ENCODE data around the gene ST6GAL1.
"Not testable (repeated sequence)": the region's sequence is repeated elsewhere in the genome, so short reads cannot be mapped to it uniquely, and the experiment has no call there.

The ST6GAL1 gene

GRCh38 chr3:186997473-186997939 lies 67.2 kb downstream of the ST6GAL1 start:
- DNase-seq: no peak

GRCh38 chr3:186998937-186999368 lies 68.6 kb downstream of the ST6GAL1 start:
- peak; percentile 55 for DNase-seq

GRCh38 chr3:187000711-187001151 lies 70.4 kb downstream of the ST6GAL1 start:
- DNase-seq: no peak

- DNase-seq: no peak
Measured at GRCh38 chr3:187002915-187003314, 72.6 kb downstream of the ST6GAL1 start.

GRCh38 chr3:187005827-187006481 lies 75.6 kb downstream of the ST6GAL1 start:
- DNase-seq: no peak

DNA sequence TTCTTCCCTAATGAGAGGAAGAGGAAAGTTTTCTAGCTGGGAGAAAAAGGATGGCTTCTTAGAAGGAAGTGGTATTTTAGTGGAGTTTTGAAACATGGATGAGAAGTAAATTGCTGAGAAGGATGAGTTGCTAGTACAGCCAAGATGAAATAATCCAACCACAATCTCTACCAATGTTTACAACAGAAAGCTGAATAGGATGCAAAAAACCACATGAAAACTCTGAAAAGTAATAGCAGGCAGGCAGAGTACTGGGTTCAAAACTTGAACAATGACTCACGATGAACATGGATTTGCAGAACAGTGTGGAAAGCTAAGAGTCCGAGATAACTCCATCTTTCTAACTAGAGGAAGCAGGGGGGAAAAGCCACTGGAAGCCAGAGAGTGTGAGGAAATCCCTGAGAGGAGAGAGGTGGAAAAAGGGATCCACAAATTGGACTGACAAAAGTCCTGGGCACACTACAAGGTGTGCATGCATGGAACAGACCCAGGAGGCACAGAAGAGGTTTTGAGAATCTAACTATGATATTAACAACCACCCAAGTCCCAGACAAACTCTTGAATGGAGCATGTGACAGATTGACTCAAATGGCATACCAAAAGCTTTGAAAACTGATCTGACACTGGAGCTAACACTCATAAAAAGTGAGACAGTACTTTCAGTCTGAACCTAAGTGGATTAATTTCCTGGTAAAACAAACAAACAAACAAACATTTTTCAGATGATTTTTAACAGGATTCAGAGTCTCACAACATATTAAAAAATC lies 76.7 kb downstream of the ST6GAL1 start:
- DNase-seq: no peak

DNA sequence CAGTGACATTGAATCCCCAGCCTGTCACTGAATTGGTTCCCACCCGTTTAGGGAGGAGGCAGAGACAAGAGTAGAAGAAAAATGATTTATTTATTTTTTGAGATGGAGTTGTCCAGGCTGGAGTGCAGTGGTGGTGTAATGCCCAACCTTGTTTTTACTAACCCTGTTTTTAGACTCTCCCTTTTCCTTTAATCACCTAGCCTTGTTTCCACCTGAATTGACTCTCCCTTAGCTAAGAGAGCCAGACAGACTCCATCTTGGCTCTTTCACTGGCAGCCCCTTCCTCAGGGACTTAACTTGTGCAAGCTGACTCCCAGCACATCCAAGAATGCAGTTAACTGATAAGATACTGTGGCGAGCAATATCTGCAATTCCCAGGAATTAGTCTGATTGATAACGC lies 80.1 kb downstream of the ST6GAL1 start:
- DNase-seq: not testable (repeated sequence)

DNA sequence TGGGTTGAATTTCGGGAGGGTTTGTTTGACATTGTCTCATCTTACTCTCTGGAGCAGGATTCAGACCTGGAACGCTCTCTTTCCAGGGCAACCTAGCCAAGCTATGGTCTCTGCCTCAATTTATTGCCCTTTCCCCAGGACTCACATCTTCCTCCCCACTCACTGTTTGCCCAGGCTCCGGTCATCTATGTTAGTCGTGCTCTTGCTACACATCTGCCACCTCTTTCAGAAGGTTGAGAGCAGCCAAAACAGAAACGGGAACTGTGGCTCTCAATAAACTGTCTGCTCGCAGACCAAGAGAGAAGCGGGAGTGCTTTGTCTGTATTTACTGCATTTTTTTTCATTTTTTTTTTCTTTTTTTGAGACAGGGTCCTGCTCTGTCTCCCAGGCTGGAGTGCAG lies 81.6 kb downstream of the ST6GAL1 start:
- DNase-seq: peak; percentile 29

- peak; percentile 55 for DNase-seq
Measured at GRCh38 chr3:187012609-187013051, 82.3 kb downstream of the ST6GAL1 start.

DNA sequence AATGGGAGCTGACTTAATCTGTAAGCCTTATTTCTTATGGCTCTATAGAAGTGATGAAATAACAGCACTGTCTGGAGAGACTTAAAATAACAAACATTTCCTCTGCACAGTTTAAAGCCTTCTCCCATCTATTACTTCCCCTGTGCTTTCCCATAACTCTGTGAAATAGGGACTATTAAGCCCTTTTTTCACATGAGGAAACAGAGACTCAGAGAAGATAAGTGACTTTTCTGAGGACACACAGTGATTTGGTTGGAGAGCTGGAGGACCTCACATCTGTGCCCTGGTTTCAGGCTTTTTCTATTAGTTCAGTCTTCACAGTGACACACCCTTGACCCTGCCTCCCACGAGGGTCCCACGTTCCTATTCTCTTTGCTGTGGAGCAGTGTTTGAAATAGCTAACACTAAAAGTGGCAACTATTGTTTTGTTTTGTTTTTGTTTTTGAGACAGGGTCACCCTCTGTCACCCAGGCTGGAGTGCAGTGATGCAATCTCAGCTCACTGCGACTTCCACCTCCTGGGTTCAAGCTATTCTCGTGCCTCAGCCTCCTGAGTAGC lies 82.9 kb downstream of the ST6GAL1 start:
- no peak for DNase-seq

DNA sequence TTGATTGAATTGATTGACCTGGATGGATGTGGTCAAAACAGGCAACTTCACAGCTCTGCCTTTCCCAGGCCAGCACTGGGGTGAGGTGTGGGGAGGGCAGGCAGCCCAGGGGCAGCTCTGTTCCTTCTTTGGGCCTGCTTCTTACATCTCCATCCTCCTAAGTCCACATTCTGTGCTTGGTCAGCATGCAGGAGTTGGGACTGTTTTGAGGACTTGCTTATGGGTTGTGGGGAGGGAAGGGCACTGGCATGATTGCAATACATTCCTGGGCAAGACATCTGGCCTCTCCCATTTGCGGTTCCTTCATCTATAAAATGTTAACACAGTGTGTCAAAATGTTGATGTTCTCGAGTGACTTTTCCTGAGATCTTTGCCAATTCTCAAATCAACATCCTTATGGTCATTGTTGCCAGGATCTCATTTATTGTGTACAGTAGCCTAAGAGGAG lies 84.1 kb downstream of the ST6GAL1 start:
- no peak for DNase-seq

- peak; percentile 47 for DNase-seq
Measured at GRCh38 chr3:187015903-187016638, 85.7 kb downstream of the ST6GAL1 start.

- no peak for DNase-seq
Measured at GRCh38 chr3:187016639-187017345, 86.5 kb downstream of the ST6GAL1 start.

GRCh38 chr3:187017511-187018230 lies 87.3 kb downstream of the ST6GAL1 start:
- no peak for DNase-seq

GRCh38 chr3:187019542-187020072 lies 89.3 kb downstream of the ST6GAL1 start:
- no peak for DNase-seq

GRCh38 chr3:187020376-187020775 lies 90.0 kb downstream of the ST6GAL1 start:
- no peak for DNase-seq

GRCh38 chr3:187021748-187022402 lies 91.5 kb downstream of the ST6GAL1 start:
- DNase-seq: no peak

DNA sequence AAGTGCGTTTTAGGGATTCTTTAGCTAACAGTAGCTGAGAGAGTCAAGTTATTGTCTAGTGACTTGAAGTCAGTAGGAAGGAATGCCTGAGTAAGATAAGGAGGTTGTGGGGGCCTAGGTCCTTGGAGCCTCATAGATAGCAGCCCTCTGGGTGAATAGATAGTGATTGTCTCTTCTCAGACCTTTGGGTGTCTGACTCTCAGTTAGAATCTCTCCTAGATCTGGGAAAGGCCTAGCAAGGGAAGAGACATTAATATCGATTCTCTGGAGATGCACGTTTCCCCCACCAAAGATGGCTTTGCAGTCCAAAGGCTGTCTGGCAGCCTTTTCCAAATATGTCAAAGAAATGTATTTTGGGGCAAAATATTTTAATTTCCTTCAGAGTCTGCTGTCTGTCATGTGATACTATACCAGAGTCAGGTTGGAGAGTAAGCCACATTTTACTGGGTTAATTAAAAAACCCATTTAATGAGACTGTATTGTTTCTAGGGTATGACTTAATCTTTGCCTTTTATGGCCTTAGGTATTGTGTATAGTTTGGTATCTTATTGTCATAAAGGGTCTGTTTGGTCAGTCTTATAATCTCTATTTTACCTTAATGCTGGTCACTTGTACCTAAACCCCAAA lies 92.2 kb downstream of the ST6GAL1 start:
- no peak for DNase-seq

DNA sequence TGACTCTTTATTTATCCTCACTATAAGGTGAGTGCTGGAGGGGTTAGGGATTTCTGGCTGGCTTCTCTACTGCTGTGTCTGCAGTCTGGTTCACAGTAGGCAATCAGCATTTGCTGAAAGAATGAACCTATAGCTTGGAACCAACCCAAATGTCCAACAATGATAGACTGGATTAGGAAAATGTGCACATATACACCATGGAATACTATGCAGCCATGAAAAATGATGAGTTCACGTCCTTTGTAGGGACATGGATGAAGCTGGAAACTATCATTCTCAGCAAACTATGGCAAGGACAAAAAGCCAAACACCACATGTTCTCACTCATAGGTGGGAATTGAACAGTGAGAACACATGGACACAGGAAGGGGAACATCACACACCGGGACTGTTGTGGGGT lies 93.0 kb downstream of the ST6GAL1 start:
- not testable (repeated sequence) for DNase-seq

DNA sequence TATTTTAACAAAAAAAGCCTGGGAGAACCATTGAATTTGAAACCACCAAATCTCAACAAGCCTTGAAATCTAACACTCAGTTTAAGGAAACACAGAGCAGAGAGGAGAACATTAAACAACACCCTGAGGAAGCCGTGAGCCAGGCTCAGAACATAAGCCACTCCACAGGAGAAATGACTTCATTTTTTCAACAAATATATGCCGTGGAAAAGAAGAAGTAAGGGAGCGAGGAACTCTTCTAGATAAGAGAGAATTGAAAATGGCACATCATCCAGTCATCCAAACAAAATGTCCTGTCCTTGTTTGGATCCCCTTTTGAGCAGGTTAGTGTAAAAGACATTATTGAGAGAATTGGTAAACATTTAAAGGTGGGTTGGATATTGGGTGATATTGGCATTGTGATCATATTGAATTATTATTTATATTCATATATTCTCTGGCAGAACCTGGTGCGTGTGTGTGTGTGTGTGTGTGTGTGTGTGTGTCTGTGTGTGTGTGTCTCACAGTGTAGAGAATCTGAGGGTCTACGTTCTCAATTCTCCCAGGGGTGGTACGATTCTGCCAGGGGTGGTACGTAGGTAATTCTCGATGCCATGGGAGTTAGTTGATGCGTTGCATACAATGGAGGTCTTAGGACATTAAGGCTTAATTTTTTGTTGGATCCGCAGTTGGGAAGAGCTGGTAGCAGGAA lies 94.4 kb downstream of the ST6GAL1 start:
- DNase-seq: no peak

All from NCI-H2029 (cell line).